Activated T-helper 2 cell treated with anti-CD3 and anti-CD28 coated beads, Interferon-gamma antibody, Interleukin-2, Interleukin-4, amounts not matched to agents 10 μg/mL and 5 μg/mL and 100 μg/mL, durations not matched to agents 14 hours and 24 hours and 36 hours (primary cell): ENCODE data around the gene SFXN2. TPM values are rescaled to one million over a fixed set of nuclear protein-coding genes. Genes with fewer than 3 reads are reported as not detected.

Source experiments
- DNase-seq: peaks from one replicate; pipeline ENCODE4 v3.0.0; 2021; ENCODE audit warnings: low spot score
- H3K27ac Mint-ChIP-seq: one replicate; pipeline ENCODE4 v1.8.0; 2021; ENCODE audit warnings: mixed read lengths
- H3K27me3 Mint-ChIP-seq: one replicate; pipeline ENCODE4 v1.8.0; 2021; ENCODE audit warnings: low read depth, mixed read lengths
- H3K36me3 Mint-ChIP-seq: one replicate; pipeline ENCODE4 v1.8.0; 2021; ENCODE audit warnings: low read depth, mixed read lengths
- H3K4me1 Mint-ChIP-seq: one replicate; pipeline ENCODE4 v1.8.0; 2021; ENCODE audit warnings: low read depth, mixed read lengths
- H3K4me3 Mint-ChIP-seq: one replicate; pipeline ENCODE4 v1.8.0; 2021; ENCODE audit warnings: low read depth, mild to moderate bottlenecking, moderate library complexity, mixed read lengths
- H3K9me3 Mint-ChIP-seq: one replicate; pipeline ENCODE4 v1.8.0; 2021; ENCODE audit warnings: mixed read lengths
- intact Hi-C: fragments of 100-400 bp; cut with micrococcal nuclease; formaldehyde crosslinking; loops from one replicate; pipeline ENCODE4 v1.15.1; 2023
- total RNA-seq: library from RNA; stranded (reverse); gene quantifications from 2 replicates; pipeline ENCODE4 v1.2.3, GENCODE V29; 2022

SFXN2 gene
- total RNA-seq, 1 donor from 2014 or later = 52.2 TPM

DNA sequence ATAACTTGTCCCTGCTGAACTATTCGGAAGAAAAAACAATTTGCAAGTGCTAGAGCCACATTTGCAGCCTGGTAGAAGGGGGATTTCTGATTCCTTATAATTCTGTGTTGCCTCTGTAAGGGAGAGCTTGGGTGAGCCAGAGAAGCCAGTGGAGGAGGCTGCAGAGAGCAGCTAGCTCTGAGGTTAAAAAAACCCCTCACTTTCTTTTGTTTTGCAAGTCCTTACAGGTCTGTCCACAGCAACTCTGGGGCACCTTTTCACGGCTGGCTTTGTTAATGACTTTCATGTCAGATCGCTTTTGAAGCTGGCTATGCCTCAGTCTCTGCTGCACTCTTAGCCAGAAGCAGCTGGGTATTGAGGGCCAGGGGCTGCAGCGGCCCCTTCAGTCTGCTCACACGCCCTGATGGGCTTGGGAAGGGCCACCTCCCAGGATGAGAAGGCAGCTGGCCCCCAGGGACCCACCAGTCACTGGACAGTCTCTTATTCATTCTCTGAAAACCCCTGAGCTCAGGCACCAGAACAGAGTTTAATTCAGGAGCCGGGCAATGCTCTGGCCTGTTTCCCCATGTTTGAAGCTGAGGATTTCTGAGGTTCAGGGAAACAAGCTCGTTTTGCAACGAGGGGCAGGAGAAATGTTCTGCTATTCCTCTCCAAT lies 39.3 kb upstream of the SFXN2 start:
- Mint-ChIP-seq H3K9me3 (no peaks in the 10 kb centered on the region), H3K4me1 (peaks cover 28% of the 10 kb centered on the region), H3K36me3 (peaks cover 7% of the 10 kb centered on the region), H3K27me3 (no peaks in the 10 kb centered on the region), H3K4me3 (no peak overlapping the region), H3K27ac (no peak overlapping the region)
- no peak for DNase-seq
- intact Hi-C loops = loop anchor here (2.0 kb wide), 1 partner anchor 28 kb away; no protein-coding TSS in a partner anchor

DNA sequence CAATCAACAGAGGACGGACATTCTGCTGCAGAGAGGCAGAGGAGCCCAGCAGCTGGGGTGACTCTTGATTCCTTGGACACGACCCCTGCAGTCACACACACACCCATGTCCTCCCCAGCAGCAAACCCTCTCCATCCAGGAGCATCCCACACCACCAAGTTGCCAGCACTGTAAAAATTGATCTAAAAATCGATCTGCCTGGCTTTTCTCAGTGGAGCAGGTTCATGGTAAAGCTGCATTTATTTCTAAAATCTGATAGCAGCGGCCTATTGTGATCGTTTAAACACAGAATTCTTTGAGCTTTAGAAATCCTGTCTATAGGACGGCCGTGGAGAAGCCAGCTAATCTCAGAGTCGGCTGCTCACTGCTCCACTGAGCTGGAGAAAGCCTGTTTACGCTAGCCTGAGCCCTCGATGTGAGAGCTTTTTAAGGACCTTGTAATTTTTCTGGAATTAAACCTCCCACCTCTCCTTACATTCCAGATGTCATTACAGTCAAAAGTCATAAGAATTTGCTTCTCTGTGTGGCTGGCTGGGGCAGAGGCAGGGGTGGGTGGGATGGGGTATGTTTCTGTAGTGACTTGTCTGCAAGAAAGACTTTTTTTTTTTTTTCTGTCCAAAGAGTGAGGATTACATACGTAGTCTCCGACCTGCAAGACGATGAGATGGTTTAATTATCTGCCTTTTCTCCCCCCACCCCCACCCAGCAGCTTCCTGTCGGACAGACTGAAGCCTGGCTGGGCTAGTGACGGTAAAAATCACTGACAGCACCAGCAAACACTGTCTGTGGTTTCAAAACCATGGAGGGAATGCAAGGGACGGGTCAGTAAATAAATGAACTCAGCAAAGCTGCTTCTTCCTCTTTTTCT lies 38.5 kb upstream of the SFXN2 start:
- Mint-ChIP-seq H3K36me3 (peaks cover 13% of the 10 kb centered on the region), H3K4me1 (peaks cover 30% of the 10 kb centered on the region), H3K27me3 (no peaks in the 10 kb centered on the region), H3K27ac (no peak overlapping the region), H3K9me3 (no peaks in the 10 kb centered on the region), H3K4me3 (no peak overlapping the region)
- no peak for DNase-seq
- intact Hi-C loops = loop anchor here (2.0 kb wide), 1 partner anchor 29 kb away; no protein-coding TSS in a partner anchor

DNA sequence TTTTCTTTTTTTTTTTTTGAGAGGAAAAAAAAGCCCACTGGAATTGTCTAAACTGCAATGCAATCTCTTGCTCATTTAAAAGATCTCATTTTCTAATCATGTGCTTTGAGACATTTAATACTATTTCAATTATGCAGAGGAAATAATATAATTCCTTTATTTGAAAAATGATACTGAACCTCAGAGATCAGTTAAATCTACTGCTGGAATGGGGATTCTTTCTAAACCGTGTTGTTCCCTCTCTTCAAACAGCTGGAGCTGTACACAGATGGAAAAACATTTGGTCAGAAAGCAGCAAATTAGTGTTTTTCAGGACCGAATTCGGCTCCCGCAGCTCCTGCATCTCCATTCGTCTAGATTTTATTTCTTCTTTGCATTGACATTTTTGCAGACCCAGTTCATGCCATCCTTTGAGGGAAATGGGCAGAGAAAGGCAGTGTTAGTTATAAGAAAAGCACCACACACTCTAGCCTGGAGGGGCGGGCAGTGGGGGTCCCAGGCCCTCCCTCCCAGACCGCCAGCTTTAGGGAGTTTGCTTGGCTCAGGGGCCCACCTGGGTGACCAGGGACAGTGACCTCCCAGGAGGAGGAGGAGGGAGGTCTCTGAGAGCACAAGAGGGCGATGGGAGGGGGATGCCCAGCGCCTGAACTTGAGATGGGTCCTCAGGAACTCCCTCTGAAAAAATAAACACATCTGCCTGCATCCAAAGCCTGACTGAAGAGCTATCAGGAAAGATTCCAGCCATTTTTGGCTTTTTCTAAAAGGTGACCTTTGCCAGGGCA lies 37.7 kb upstream of the SFXN2 start:
- H3K36me3 Mint-ChIP-seq = peaks cover 18% of the 10 kb centered on the region
- intact Hi-C loops = no loop called here
- H3K4me1 Mint-ChIP-seq = peaks cover 35% of the 10 kb centered on the region
- no peaks in the 10 kb centered on the region for H3K9me3 Mint-ChIP-seq
- DNase-seq = no peak
- no peak overlapping the region for H3K4me3 Mint-ChIP-seq
- H3K27me3 Mint-ChIP-seq = no peaks in the 10 kb centered on the region
- no peak overlapping the region for H3K27ac Mint-ChIP-seq

DNA sequence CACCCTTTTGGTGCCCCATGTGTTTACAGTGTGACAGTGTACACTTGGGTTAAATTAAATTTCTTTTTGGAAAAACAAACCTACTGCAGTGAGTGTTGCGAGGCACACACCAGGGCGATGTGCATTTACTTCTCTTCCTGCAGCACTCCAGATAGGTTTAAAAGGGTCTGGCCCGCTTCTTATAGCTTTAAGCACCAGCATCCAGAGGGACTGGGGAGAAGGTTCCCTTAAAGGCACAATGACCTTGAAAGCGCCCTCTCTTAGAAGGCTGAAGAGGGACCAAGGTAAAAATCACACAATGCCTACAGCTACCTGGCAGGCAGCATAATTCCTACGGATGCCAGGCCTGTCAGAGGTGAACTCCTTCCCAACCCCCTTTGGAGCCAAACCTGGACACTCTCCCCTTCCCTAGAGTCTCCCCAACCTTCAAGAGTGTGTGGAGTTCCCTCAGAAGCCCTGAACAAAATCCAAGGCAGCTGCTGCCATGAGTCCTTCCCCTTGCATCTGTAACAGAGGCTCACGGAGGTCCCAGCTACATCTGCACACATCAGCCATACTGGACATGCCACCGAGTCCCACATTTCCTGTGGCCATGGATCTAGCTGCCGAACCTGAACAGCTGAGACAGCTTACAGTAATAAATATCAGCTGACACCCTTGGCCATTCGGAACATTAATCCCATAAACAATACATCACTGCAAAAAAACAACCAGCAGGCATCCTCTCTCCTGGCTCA lies 36.9 kb upstream of the SFXN2 start:
- no peaks in the 10 kb centered on the region for H3K9me3 Mint-ChIP-seq
- intact Hi-C loops = no loop called here
- H3K4me3 Mint-ChIP-seq = no peak overlapping the region
- DNase-seq = no peak
- H3K36me3 Mint-ChIP-seq = peaks cover 26% of the 10 kb centered on the region
- no peak overlapping the region for H3K27ac Mint-ChIP-seq
- H3K27me3 Mint-ChIP-seq = no peaks in the 10 kb centered on the region
- H3K4me1 Mint-ChIP-seq = peaks cover 42% of the 10 kb centered on the region

DNA sequence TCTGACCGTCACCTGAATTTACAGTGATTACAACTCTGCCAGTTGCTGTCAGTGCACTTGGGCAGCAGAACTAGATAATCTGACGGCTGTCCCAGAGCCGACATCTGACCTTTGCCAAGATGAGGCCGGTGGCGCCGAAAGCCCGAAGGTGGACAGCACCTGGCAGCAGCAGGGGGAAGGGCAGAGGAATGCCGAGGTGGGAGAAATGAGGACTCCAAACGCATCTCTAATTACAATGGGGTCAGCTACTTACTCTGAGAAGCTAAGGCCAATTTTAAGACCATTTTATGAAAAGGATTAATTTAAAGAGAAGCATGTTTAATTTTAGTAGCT lies 36.4 kb upstream of the SFXN2 start:
- intact Hi-C loops = no loop called here
- Mint-ChIP-seq H3K36me3 (peaks cover 26% of the 10 kb centered on the region), H3K27ac (no peak overlapping the region), H3K4me3 (no peak overlapping the region), H3K9me3 (no peaks in the 10 kb centered on the region), H3K27me3 (no peaks in the 10 kb centered on the region), H3K4me1 (peaks cover 42% of the 10 kb centered on the region)
- no peak for DNase-seq

DNA sequence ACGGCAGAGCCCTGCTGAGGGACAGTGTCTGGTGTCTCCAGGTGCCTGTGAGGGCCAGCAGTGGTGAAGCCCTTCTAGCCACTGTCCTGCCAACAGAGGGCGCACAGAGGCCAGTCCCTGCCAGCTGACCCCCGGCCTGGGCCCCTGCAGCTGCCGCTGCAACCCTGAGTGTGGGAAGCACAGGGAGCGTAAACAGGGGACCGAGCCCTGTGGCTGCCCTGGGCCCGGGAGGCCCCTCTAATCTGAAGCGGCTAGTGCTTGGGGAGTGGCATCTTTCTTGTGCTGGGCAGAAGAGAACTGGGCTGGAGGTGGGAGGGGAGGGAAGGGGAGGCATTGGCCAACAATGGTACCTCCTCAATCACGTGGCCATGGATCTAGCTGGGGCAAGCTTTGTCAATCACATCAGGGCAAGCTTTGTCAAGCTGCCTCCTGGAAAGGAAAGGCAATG lies 35.6 kb upstream of the SFXN2 start:
- H3K27ac Mint-ChIP-seq = no peak overlapping the region
- intact Hi-C loops = no loop called here
- H3K36me3 Mint-ChIP-seq = peaks cover 26% of the 10 kb centered on the region
- H3K27me3 Mint-ChIP-seq = no peaks in the 10 kb centered on the region
- no peak for DNase-seq
- H3K4me3 Mint-ChIP-seq = no peak overlapping the region
- H3K4me1 Mint-ChIP-seq = peaks cover 40% of the 10 kb centered on the region
- H3K9me3 Mint-ChIP-seq = no peaks in the 10 kb centered on the region

DNA sequence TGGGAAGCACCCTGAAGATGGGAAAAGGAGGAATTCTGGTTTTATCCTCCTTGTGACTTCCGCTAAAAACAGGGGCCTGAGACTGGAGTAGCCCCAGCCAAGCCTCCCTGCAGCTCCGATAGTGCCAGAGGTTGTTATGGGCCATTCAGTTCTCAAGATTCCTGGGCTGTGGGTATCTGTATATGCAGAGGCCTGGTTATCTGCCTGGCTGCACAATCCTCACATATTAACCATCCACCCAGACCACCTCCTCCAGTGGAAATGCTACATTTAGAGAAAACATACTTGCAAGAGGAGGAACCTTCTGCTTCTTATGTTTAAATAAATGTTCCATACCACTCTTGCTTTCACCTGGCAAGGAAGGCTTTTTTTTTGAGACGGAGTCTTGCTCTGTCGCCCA lies 34.8 kb upstream of the SFXN2 start:
- DNase-seq = no peak
- Mint-ChIP-seq H3K36me3 (peaks cover 26% of the 10 kb centered on the region), H3K27ac (no peak overlapping the region), H3K9me3 (no peaks in the 10 kb centered on the region), H3K27me3 (no peaks in the 10 kb centered on the region), H3K4me3 (no peak overlapping the region), H3K4me1 (peaks cover 35% of the 10 kb centered on the region)
- intact Hi-C loops = no loop called here

DNA sequence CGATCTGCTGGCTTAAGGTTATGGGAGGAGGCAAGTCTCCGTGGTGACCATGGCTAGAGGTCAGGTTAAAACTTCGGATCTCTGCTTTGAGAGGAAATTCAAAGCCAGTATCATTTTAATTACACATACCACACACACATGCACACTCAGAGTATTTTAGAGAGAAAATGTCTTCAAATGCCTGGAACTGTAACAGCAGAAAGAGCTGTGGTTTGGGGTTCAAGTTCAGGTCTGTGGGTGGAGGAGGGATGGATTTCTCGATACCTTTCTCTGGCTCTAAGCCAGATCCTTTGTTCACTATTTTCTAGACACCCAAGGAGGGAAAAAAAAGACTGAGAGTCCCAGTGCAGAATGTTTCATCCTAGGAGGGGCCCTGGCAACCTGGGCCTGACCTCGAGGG lies 32.7 kb upstream of the SFXN2 start:
- H3K4me1 Mint-ChIP-seq = peaks cover 21% of the 10 kb centered on the region
- H3K9me3 Mint-ChIP-seq = no peaks in the 10 kb centered on the region
- H3K4me3 Mint-ChIP-seq = no peak overlapping the region
- H3K27me3 Mint-ChIP-seq = no peaks in the 10 kb centered on the region
- H3K36me3 Mint-ChIP-seq = peaks cover 32% of the 10 kb centered on the region
- no peak for DNase-seq
- intact Hi-C loops = no loop called here
- H3K27ac Mint-ChIP-seq = peak overlapping the region; percentile 65

DNA sequence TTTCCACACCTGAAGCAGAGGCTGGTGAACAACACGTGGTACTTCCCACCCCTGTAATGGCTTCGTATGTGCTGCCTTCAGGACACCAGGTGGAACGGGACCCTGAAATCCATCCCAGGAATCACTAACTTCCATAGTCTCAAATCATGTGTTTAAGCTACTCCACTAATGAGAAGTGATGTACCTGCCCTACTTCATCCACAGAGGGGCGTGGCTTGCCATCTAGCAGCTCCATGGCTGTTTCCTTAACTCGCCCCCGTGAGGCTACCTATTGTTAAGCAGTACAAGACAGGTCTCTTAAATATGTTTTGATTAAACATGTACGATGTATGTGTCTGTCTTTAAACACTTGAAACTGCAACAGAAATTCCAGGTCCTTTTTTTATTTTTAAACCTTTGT lies 32.0 kb upstream of the SFXN2 start:
- peaks cover 30% of the 10 kb centered on the region for H3K36me3 Mint-ChIP-seq
- intact Hi-C loops = no loop called here
- H3K4me3 Mint-ChIP-seq = no peak overlapping the region
- peaks cover 20% of the 10 kb centered on the region for H3K4me1 Mint-ChIP-seq
- no peak for DNase-seq
- H3K9me3 Mint-ChIP-seq = no peaks in the 10 kb centered on the region
- H3K27me3 Mint-ChIP-seq = no peaks in the 10 kb centered on the region
- peak overlapping the region; percentile 43 for H3K27ac Mint-ChIP-seq

DNA sequence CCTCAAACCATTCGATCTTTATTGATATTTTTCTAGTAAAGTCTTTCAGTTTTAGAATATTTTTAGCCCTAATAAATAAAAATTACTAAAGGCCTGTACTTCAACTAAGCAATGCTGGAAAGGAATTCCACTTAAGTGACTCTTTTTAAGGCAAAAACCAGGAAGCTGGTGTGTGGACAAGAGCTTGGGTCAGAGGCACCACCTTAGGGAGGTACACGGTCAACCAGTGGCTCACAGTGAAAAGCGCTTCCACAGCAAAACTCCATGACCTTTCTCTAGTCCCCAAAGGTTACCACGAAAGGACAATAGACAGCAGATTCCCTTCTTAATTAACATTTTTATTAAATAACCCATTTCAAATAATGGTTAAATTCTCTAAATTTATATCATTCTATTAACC lies 31.5 kb upstream of the SFXN2 start:
- no peak for DNase-seq
- Mint-ChIP-seq H3K27me3 (no peaks in the 10 kb centered on the region), H3K27ac (no peak overlapping the region), H3K4me1 (peaks cover 20% of the 10 kb centered on the region), H3K9me3 (no peaks in the 10 kb centered on the region), H3K36me3 (peaks cover 36% of the 10 kb centered on the region), H3K4me3 (no peak overlapping the region)
- intact Hi-C loops = no loop called here

DNA sequence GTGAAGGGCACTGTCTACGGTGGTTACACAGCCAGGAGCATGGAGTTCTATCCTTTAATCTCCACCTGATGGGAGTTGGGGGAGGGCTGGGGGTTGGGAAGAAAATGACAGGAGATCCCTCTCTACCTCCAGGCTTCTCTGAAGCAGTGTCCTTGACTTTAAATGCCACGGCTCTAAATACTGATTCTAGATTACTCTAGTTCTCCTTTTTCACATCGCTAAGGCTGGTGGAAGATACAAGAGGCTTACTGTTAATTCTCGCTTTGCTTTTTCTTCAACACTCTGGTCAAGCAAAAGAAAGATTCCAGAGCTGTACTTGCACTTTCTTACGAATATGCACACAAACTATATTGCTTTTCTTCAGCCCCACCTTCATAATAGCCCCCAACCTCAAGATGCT lies 30.7 kb upstream of the SFXN2 start:
- Mint-ChIP-seq H3K4me3 (no peak overlapping the region), H3K27me3 (no peaks in the 10 kb centered on the region), H3K27ac (no peak overlapping the region), H3K4me1 (peaks cover 17% of the 10 kb centered on the region), H3K9me3 (no peaks in the 10 kb centered on the region), H3K36me3 (peaks cover 34% of the 10 kb centered on the region)
- DNase-seq = no peak
- intact Hi-C loops = no loop called here

DNA sequence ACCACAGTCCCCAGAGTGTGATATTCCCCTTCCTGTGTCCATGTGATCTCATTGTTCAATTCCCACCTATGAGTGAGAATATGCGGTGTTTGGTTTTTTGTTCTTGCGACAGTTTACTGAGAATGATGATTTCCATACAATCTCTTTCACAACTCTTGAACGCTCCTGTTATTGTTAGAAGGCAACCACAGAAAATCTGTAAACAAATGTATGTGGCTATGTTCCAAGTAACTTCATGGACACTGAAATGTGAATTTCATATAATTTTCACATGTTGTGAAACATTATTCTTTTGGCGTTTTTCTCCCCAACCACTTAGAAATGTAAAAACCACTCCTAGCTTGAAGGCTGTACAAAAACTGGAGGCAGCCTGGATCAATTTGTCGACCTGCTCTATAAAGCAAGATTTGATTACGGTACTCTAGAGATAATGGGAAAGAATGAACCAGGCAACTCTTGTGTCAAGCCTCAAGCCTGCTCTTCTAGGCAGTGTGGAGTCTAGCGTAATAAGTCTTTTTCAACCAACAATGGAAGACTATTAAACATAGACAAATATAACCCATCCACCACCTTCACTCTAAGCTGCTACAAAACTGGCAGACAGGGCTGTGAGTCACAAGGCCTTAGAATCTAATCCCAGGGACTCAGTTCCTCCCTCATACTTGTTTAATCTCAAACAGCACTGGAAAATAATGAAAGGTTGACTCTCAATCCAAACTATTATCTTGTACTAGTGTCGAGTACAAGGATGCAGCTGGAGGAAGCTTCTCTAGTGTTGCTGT lies 23.0 kb upstream of the SFXN2 start:
- DNase-seq = no peak
- H3K36me3 Mint-ChIP-seq = peaks cover 18% of the 10 kb centered on the region
- H3K4me3 Mint-ChIP-seq = no peak overlapping the region
- intact Hi-C loops = no loop called here
- H3K27ac Mint-ChIP-seq = no peak overlapping the region
- no peaks in the 10 kb centered on the region for H3K9me3 Mint-ChIP-seq
- no peaks in the 10 kb centered on the region for H3K27me3 Mint-ChIP-seq
- H3K4me1 Mint-ChIP-seq = no peaks in the 10 kb centered on the region
